ENCODE results near the gene UCHL5.
"Not testable (repeated sequence)": the region's sequence is repeated elsewhere in the genome, so short reads cannot be mapped to it uniquely, and the experiment has no call there.

Gene UCHL5

DNA sequence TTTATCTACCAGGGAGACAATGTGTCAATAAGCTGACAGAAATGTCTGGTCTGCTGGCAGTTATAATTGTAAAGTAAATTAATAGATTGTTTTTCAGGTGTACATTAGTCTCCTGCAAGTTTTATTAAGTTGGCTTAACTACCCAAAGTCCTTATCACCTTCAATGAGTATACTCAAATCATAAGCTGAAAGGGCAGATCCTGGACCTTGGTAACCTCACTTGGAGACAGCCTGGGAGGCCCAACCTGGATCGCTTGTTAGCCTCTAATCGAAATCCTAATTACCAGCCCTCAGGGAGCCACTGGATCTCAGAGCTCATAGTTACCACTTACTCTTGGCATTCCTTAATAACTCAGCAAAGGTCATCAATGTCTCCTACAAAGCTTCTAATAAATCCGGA is 49.7 kb downstream of the UCHL5 start:
- H3K27me3 ChIP-seq (ENCODE audit: insufficient read depth, low read length), result no peaks in the 10 kb centered on the region
- H3K36me3 ChIP-seq (ENCODE audit: insufficient read depth, low read length), result no peaks in the 10 kb centered on the region
- no peak overlapping the region for H3K27ac ChIP-seq (ENCODE audit: low read depth, low read length)

DNA sequence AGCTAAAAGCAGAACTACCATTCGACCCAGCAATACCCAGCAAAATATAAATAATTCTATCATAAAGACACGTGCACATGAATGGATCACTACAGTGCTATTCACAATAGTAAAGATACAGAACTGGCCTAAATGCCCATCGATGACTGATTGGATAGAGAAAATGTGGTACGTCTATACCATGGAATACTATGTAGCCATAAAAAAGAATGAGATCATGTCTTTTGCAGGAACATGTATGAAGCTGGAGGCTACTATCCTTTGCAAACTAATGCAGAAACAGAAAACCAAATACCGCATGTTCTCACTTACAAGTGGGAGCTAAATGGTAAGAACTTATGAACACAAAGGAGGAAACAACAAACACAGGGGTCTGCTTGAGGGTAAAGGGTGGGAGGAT is 53.4 kb downstream of the UCHL5 start:
- no peaks in the 10 kb centered on the region for H3K4me1 ChIP-seq (ENCODE audit: control insufficient read depth, insufficient read depth, low read length, unreplicated experiment)
- H3K27ac ChIP-seq (ENCODE audit: low read depth, low read length), result no peak overlapping the region
- peaks cover 14% of the 10 kb centered on the region for H3K36me3 ChIP-seq (ENCODE audit: insufficient read depth, low read length)
- H3K79me2 ChIP-seq (ENCODE audit: control insufficient read depth, insufficient read depth, low read length, unreplicated experiment), result no peaks in the 10 kb centered on the region
- no peak overlapping the region for H3K4me3 ChIP-seq (ENCODE audit: low read depth, low read length)
- no peaks in the 10 kb centered on the region for H3K27me3 ChIP-seq (ENCODE audit: insufficient read depth, low read length)
- no peak overlapping the region for H2AFZ ChIP-seq (ENCODE audit: low read length, unreplicated experiment)

More for the DNA sequence above, 49.7 kb downstream of the UCHL5 start:
- H2AFZ ChIP-seq (ENCODE audit: low read length, unreplicated experiment), result no peak overlapping the region
- no peak overlapping the region for H3K4me3 ChIP-seq (ENCODE audit: low read depth, low read length)
- H3K79me2 ChIP-seq (ENCODE audit: control insufficient read depth, insufficient read depth, low read length, unreplicated experiment), result no peaks in the 10 kb centered on the region
- H3K4me1 ChIP-seq (ENCODE audit: control insufficient read depth, insufficient read depth, low read length, unreplicated experiment), result peaks cover 21% of the 10 kb centered on the region

GRCh38 chr1:192998536-192998935 is 60.6 kb downstream of the UCHL5 start:
- Histone ChIP-seq H3K27me3 (ENCODE audit: insufficient read depth, low read length) (no peaks in the 10 kb centered on the region), H2AFZ (ENCODE audit: low read length, unreplicated experiment) (no peak overlapping the region), H3K36me3 (ENCODE audit: insufficient read depth, low read length) (peaks cover 42% of the 10 kb centered on the region), H3K79me2 (ENCODE audit: control insufficient read depth, insufficient read depth, low read length, unreplicated experiment) (no peaks in the 10 kb centered on the region), H3K27ac (ENCODE audit: low read depth, low read length) (no peak overlapping the region), H3K4me1 (ENCODE audit: control insufficient read depth, insufficient read depth, low read length, unreplicated experiment) (no peaks in the 10 kb centered on the region), H3K4me3 (ENCODE audit: low read depth, low read length) (no peak overlapping the region)

DNA sequence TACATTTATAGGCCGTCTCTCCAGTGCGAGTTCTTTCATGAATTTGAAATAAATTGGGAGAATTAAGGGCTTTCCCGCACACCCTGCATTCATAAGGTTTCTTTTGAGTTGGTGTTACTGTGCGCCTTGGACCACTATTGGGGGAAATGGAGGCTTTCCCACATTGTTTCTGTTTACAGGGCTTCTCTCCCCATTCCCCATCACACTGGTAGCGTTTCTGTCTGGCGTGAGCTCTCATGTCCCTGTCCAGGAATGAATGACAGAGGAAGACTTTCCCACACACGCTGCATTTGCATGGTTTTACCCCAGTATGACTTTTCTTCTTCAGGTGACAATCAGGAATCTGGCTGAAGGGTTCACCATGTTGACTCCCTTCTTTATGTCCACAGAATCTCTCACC is 65.0 kb downstream of the UCHL5 start:
- Histone ChIP-seq H2AFZ (ENCODE audit: low read length, unreplicated experiment) (no peak overlapping the region), H3K27ac (ENCODE audit: low read depth, low read length) (no peak overlapping the region), H3K4me3 (ENCODE audit: low read depth, low read length) (no peak overlapping the region), H3K36me3 (ENCODE audit: insufficient read depth, low read length) (peaks cover 30% of the 10 kb centered on the region), H3K79me2 (ENCODE audit: control insufficient read depth, insufficient read depth, low read length, unreplicated experiment) (no peaks in the 10 kb centered on the region), H3K27me3 (ENCODE audit: insufficient read depth, low read length) (no peaks in the 10 kb centered on the region), H3K4me1 (ENCODE audit: control insufficient read depth, insufficient read depth, low read length, unreplicated experiment) (no peaks in the 10 kb centered on the region)

DNA sequence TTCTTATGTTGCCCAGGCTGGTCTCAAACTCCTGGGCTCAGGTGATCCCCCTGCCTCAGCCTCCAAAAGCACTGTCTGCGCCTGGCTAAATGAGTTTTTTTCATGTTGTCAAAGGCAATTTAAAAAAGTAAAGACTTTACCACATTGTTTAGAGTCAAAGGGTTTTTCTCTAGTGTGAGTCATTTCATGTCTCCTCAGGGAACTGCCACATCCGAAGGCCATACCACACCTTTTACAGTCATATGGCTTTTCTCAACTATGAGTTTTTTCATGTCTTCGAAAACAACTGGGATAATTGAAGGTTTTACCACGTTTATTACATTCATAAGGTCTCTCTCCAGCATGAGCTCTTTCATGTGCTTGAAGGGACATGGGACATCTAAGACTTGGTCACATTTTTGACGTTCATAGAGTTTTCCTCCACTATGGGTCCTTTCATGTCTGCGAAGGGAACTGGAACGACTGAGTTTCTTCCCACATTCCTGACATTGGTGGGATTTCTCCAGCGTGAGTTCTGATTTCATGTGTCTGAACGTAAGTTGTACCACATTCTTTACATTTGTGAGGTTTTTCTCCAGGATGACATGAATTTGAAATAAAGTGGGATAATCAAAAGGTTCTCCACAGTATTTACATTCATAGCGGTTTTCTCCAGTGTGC is 65.6 kb downstream of the UCHL5 start:
- Histone ChIP-seq H3K79me2 (ENCODE audit: control insufficient read depth, insufficient read depth, low read length, unreplicated experiment) (no peaks in the 10 kb centered on the region), H3K4me3 (ENCODE audit: low read depth, low read length) (no peak overlapping the region), H3K36me3 (ENCODE audit: insufficient read depth, low read length) (peaks cover 28% of the 10 kb centered on the region), H3K27ac (ENCODE audit: low read depth, low read length) (no peak overlapping the region), H3K27me3 (ENCODE audit: insufficient read depth, low read length) (no peaks in the 10 kb centered on the region), H2AFZ (ENCODE audit: low read length, unreplicated experiment) (no peak overlapping the region), H3K4me1 (ENCODE audit: control insufficient read depth, insufficient read depth, low read length, unreplicated experiment) (no peaks in the 10 kb centered on the region)

DNA sequence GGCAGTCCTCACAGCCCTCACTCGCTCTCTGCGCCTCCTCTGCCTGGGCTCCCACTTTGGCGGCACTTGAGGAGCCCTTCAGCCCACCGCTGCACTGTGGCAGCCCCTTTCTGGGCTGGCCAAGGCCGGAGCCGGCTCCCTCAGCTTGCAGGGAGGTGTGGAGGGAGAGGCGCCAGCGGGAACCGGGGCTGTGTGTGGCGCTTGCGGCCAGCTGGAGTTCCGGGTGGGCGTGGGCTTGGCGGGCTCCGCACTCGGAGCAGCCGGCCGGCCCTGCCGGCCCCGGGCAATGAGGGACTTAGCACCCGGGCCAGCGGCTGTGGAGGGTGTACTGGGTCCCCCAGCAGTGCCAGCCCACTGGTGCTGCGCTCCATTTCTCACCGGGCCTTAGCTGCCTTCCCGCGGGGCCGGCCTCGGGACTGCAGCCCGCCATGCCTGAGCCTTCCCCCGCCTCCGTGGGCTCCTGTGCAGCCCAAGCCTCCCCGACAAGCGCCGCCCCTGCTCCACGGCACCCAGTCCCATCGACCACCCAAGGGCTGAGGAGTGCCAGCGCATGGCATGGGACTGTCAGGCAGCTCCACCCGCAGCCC is 72.3 kb downstream of the UCHL5 start:
- not testable (repeated sequence) for H3K79me2 ChIP-seq (ENCODE audit: control insufficient read depth, insufficient read depth, low read length, unreplicated experiment); H3K36me3 ChIP-seq (ENCODE audit: insufficient read depth, low read length); H3K4me1 ChIP-seq (ENCODE audit: control insufficient read depth, insufficient read depth, low read length, unreplicated experiment); H3K27me3 ChIP-seq (ENCODE audit: insufficient read depth, low read length); H2AFZ ChIP-seq (ENCODE audit: low read length, unreplicated experiment); H3K4me3 ChIP-seq (ENCODE audit: low read depth, low read length); H3K27ac ChIP-seq (ENCODE audit: low read depth, low read length)

DNA sequence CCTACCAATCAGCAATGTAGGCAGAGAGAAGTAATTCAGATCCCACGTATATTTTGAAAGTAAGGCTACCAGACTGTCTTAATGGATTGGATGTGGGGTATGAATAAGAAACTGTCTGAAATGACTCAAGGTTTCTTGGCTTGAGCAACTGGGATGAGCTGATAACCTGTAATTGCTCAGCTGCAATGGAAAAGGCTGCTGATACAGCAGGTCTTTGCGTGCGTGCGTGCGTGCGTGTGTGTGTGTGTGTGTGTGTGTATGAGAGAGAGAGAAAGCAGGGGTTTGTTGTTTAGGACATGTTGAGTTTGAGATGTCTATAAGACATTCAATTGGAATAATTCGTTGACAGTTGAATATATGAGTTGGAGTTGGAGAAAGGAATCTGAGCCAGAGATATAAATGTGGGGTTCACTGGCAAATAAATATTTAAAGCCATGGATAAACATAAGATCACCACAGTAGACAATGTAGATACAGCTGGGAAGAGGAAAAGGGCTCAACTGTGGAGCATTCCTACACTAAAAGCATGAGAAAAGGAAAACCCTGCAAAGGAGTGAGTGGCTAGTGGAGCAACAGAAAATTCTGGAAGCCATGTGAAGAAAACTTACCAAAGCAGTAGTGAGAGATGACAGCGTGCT is 72.9 kb downstream of the UCHL5 start:
- Histone ChIP-seq H3K79me2 (ENCODE audit: control insufficient read depth, insufficient read depth, low read length, unreplicated experiment) (no peaks in the 10 kb centered on the region), H2AFZ (ENCODE audit: low read length, unreplicated experiment) (no peak overlapping the region), H3K27ac (ENCODE audit: low read depth, low read length) (no peak overlapping the region), H3K4me1 (ENCODE audit: control insufficient read depth, insufficient read depth, low read length, unreplicated experiment) (no peaks in the 10 kb centered on the region), H3K36me3 (ENCODE audit: insufficient read depth, low read length) (peaks cover 4% of the 10 kb centered on the region), H3K27me3 (ENCODE audit: insufficient read depth, low read length) (no peaks in the 10 kb centered on the region), H3K4me3 (ENCODE audit: low read depth, low read length) (no peak overlapping the region)

- no peak overlapping the region for H3K27ac ChIP-seq (ENCODE audit: low read depth, low read length)
Observed at GRCh38 chr1:192984080-192984479, 75.1 kb downstream of the UCHL5 start.

GRCh38 chr1:192983349-192983980 is 75.7 kb downstream of the UCHL5 start:
- H3K4me3 ChIP-seq (ENCODE audit: low read depth, low read length), result no peak overlapping the region
- no peak overlapping the region for H3K27ac ChIP-seq (ENCODE audit: low read depth, low read length)
- peaks cover 4% of the 10 kb centered on the region for H3K36me3 ChIP-seq (ENCODE audit: insufficient read depth, low read length)
- H3K4me1 ChIP-seq (ENCODE audit: control insufficient read depth, insufficient read depth, low read length, unreplicated experiment), result no peaks in the 10 kb centered on the region
- no peaks in the 10 kb centered on the region for H3K79me2 ChIP-seq (ENCODE audit: control insufficient read depth, insufficient read depth, low read length, unreplicated experiment)
- no peaks in the 10 kb centered on the region for H3K27me3 ChIP-seq (ENCODE audit: insufficient read depth, low read length)
- H2AFZ ChIP-seq (ENCODE audit: low read length, unreplicated experiment), result no peak overlapping the region

More at GRCh38 chr1:192984080-192984479, 75.1 kb downstream of the UCHL5 start:
- no peaks in the 10 kb centered on the region for H3K79me2 ChIP-seq (ENCODE audit: control insufficient read depth, insufficient read depth, low read length, unreplicated experiment)
- H2AFZ ChIP-seq (ENCODE audit: low read length, unreplicated experiment), result no peak overlapping the region
- no peaks in the 10 kb centered on the region for H3K4me1 ChIP-seq (ENCODE audit: control insufficient read depth, insufficient read depth, low read length, unreplicated experiment)
- peaks cover 4% of the 10 kb centered on the region for H3K36me3 ChIP-seq (ENCODE audit: insufficient read depth, low read length)
- no peak overlapping the region for H3K4me3 ChIP-seq (ENCODE audit: low read depth, low read length)
- H3K27me3 ChIP-seq (ENCODE audit: insufficient read depth, low read length), result no peaks in the 10 kb centered on the region

- H2AFZ ChIP-seq (ENCODE audit: low read length, unreplicated experiment), result no peak overlapping the region
- no peaks in the 10 kb centered on the region for H3K4me1 ChIP-seq (ENCODE audit: control insufficient read depth, insufficient read depth, low read length, unreplicated experiment)
- no peak overlapping the region for H3K27ac ChIP-seq (ENCODE audit: low read depth, low read length)
- no peak overlapping the region for H3K4me3 ChIP-seq (ENCODE audit: low read depth, low read length)
- H3K79me2 ChIP-seq (ENCODE audit: control insufficient read depth, insufficient read depth, low read length, unreplicated experiment), result no peaks in the 10 kb centered on the region
- no peaks in the 10 kb centered on the region; the same call in 1 of the 2 replicates for H3K36me3 ChIP-seq (ENCODE audit: insufficient read depth, low read length)
- no peaks in the 10 kb centered on the region for H3K27me3 ChIP-seq (ENCODE audit: insufficient read depth, low read length)
Observed at GRCh38 chr1:192980856-192981255, 78.3 kb downstream of the UCHL5 start.

Measured in ACC112 (cell line).